HCT116 (cell line): ENCODE results near the gene PRPF31.
"Not testable (repeated sequence)": the region's sequence is repeated elsewhere in the genome, so short reads cannot be mapped to it uniquely, and the experiment has no call there.

ENCODE experiments used
- EZH2 ChIP-seq: fragments of 200-600 bp; sonication (generic); IDR thresholded peaks from 2 replicates; pipeline ENCODE4 v1.6.1; 2017; ENCODE audit warnings: antibody characterized with exemption, mixed run types
- FOSL1 ChIP-seq: IDR thresholded peaks from 2 replicates; pipeline ENCODE4 v1.6.1; 2012; ENCODE audit warnings: low read depth
- JUND ChIP-seq: IDR thresholded peaks from 2 replicates; pipeline ENCODE4 v1.6.1; 2012
- POLR2AphosphoS5 ChIP-seq: IDR thresholded peaks from 2 replicates; pipeline ENCODE4 v1.6.1; 2011; ENCODE audit warnings: mild to moderate bottlenecking, low read depth, low read length, moderate library complexity
- RAD21 ChIP-seq: IDR thresholded peaks from 2 replicates; pipeline ENCODE4 v1.6.1; 2012; ENCODE audit warnings: low read depth, mild to moderate bottlenecking
- SIN3A ChIP-seq: IDR thresholded peaks from 2 replicates; pipeline ENCODE4 v1.6.1; 2012; ENCODE audit warnings: low read depth
- TF ChIP-seq, protein P1 (sequence below), 3 experiments: fragments of 200-600 bp in 1 of 3; sonication (generic) in 1 of 3; IDR thresholded peaks in 2 of 3; conservative IDR thresholded peaks in 1 of 3; 2 replicates each; pipeline ENCODE4 v1.5.1; 2012 to 2017; ENCODE audit warnings: low read depth in 2 of 3, low read length in 2 of 3, antibody characterized with exemption in 1 of 3, borderline replicate concordance in 1 of 3, control low read depth in 1 of 3, mild to moderate bottlenecking in 1 of 3, mixed read lengths in 1 of 3, mixed run types in 1 of 3, moderate library complexity in 1 of 3; ENCODE audit not compliant: insufficient read depth in 1 of 3

GRCh38 chr19:54099903-54100255 lies 15.7 kb upstream of the PRPF31 start:
- TF ChIP-seq, protein P1, sequence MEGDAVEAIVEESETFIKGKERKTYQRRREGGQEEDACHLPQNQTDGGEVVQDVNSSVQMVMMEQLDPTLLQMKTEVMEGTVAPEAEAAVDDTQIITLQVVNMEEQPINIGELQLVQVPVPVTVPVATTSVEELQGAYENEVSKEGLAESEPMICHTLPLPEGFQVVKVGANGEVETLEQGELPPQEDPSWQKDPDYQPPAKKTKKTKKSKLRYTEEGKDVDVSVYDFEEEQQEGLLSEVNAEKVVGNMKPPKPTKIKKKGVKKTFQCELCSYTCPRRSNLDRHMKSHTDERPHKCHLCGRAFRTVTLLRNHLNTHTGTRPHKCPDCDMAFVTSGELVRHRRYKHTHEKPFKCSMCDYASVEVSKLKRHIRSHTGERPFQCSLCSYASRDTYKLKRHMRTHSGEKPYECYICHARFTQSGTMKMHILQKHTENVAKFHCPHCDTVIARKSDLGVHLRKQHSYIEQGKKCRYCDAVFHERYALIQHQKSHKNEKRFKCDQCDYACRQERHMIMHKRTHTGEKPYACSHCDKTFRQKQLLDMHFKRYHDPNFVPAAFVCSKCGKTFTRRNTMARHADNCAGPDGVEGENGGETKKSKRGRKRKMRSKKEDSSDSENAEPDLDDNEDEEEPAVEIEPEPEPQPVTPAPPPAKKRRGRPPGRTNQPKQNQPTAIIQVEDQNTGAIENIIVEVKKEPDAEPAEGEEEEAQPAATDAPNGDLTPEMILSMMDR (IDR thresholded peaks at IDR 0.05 in 2 of 3, conservative IDR thresholded peaks at IDR 0.05 in 1 of 3; ENCODE audit: borderline replicate concordance in 1 of 3, insufficient read depth in 1 of 3, low read depth in 2 of 3, low read length in 2 of 3), result not testable (repeated sequence)
- TF ChIP-seq POLR2AphosphoS5, EZH2, RAD21, SIN3A, JUND, FOSL1: not testable (repeated sequence)
